OCI-LY3 (cell line): ENCODE data around the gene PAWR.

Experiments
- H2AFZ ChIP-seq: fragments of 200-600, 300-600 bp; shearing (Covaris generic); 2 replicates; pipeline ENCODE4 v1.6.0; 2014; ENCODE audit warnings: antibody characterized with exemption, low read depth, low read length
- H3K27ac ChIP-seq: fragments of 200-600, 300-600 bp; sonication (generic); 2 replicates; pipeline ENCODE4 v1.5.1; 2014; ENCODE audit warnings: mild to moderate bottlenecking, low read length, moderate library complexity, mixed read lengths
- H3K27me3 ChIP-seq: fragments of 200-600, 300-600 bp; sonication (generic); 2 replicates; pipeline ENCODE4 v1.6.1; 2014; ENCODE audit warnings: low read depth, low read length, mixed read lengths
- H3K36me3 ChIP-seq: fragments of 200-600, 300-600 bp; sonication (generic); replicated peaks from 2 replicates; pipeline ENCODE3; 2014; ENCODE audit warnings: low read depth, low read length, mixed read lengths
- H3K4me1 ChIP-seq: fragments of 300-600, 200-600 bp; sonication (generic); 2 replicates; pipeline ENCODE4 v1.6.1; 2014; ENCODE audit warnings: low read length, mixed read lengths
- H3K4me2 ChIP-seq: fragments of 200-600, 300-600 bp; sonication (generic); 2 replicates; pipeline ENCODE4 v1.6.1; 2014; ENCODE audit warnings: low read length, mixed read lengths
- H3K4me3 ChIP-seq: fragments of 300-600, 200-600 bp; sonication (generic); 2 replicates; pipeline ENCODE4 v1.5.1; 2014; ENCODE audit warnings: antibody characterized with exemption, mild to moderate bottlenecking, low read length, moderate library complexity
- H3K79me2 ChIP-seq: fragments of 300-600, 200-600 bp; shearing (Covaris generic); 2 replicates; pipeline ENCODE4 v1.6.1; 2014; ENCODE audit warnings: mild to moderate bottlenecking, low read length, mixed read lengths
- H3K9ac ChIP-seq: fragments of 300-600, 200-600 bp; shearing (Covaris generic); 2 replicates; pipeline ENCODE4 v1.6.0; 2014; ENCODE audit warnings: mild to moderate bottlenecking, low read length, moderate library complexity
- H3K9me3 ChIP-seq: fragments of 200-600, 300-600 bp; shearing (Covaris generic); 2 replicates; pipeline ENCODE4 v1.6.1; 2014; ENCODE audit warnings: low read length, mixed read lengths; ENCODE audit not compliant: insufficient read depth
- H4K20me1 ChIP-seq: fragments of 200-600, 300-600 bp; sonication (generic); 2 replicates; pipeline ENCODE4 v1.6.1; 2016; ENCODE audit warnings: low read length, mixed read lengths; ENCODE audit not compliant: insufficient read depth
- CTCF ChIP-seq: fragments of 200-600, 300-600 bp; sonication (generic); IDR thresholded peaks from 2 replicates; pipeline ENCODE4 v1.5.1; 2014; ENCODE audit warnings: antibody characterized with exemption, low read length, low read depth
- EZH2phosphoT487 ChIP-seq: fragments of 200-600 bp; shearing (Covaris generic); IDR thresholded peaks from 2 replicates; pipeline ENCODE4 v1.6.1; 2018; ENCODE audit warnings: antibody characterized with exemption, mixed run types, low read depth

PAWR gene

GRCh38 chr12:79644274-79645234 is 46.2 kb downstream of the PAWR start:
- Histone ChIP-seq H3K4me3 (no peak overlapping the region), H3K79me2 (peaks cover 42% of the 10 kb centered on the region), H3K9me3 (no peaks in the 10 kb centered on the region), H3K9ac (no peak overlapping the region), H3K4me1 (peaks cover 15% of the 10 kb centered on the region), H3K4me2 (no peak overlapping the region), H2AFZ (no peak overlapping the region), H3K27me3 (no peaks in the 10 kb centered on the region), H3K36me3 (peaks cover 4% of the 10 kb centered on the region), H3K27ac (no peak overlapping the region), H4K20me1 (peaks cover 12% of the 10 kb centered on the region; the same call in 1 of the 2 replicates)
- TF ChIP-seq CTCF (no peak), EZH2phosphoT487 (no peak)

GRCh38 chr12:79643821-79644220 is 46.9 kb downstream of the PAWR start:
- Histone ChIP-seq H3K36me3 (peaks cover 4% of the 10 kb centered on the region), H3K4me1 (peaks cover 15% of the 10 kb centered on the region), H3K27me3 (no peaks in the 10 kb centered on the region), H3K9me3 (no peaks in the 10 kb centered on the region), H3K79me2 (peaks cover 41% of the 10 kb centered on the region), H3K9ac (no peak overlapping the region), H3K4me2 (no peak overlapping the region), H3K4me3 (no peak overlapping the region), H4K20me1 (peaks cover 9% of the 10 kb centered on the region; the same call in 1 of the 2 replicates), H3K27ac (no peak overlapping the region), H2AFZ (no peak overlapping the region)
- TF ChIP-seq EZH2phosphoT487: no peak
- TF ChIP-seq CTCF: no peak

- Histone ChIP-seq H3K79me2 (peaks cover 17% of the 10 kb centered on the region), H3K4me2 (no peak overlapping the region), H2AFZ (no peak overlapping the region), H3K9me3 (no peaks in the 10 kb centered on the region), H3K27ac (no peak overlapping the region), H3K27me3 (no peaks in the 10 kb centered on the region), H3K4me3 (no peak overlapping the region), H3K36me3 (no peaks in the 10 kb centered on the region), H3K4me1 (no peaks in the 10 kb centered on the region), H3K9ac (no peak overlapping the region), H4K20me1 (peaks cover 6% of the 10 kb centered on the region)
- TF ChIP-seq EZH2phosphoT487: no peak
- no peak for TF ChIP-seq CTCF
These were observed 52.3 kb downstream of the PAWR start for GRCh38 chr12:79638490-79638889.

- Histone ChIP-seq H3K4me2 (no peak overlapping the region), H3K27me3 (no peaks in the 10 kb centered on the region), H2AFZ (no peak overlapping the region), H3K36me3 (no peaks in the 10 kb centered on the region), H3K79me2 (peaks cover 18% of the 10 kb centered on the region), H3K9ac (no peak overlapping the region), H3K9me3 (no peaks in the 10 kb centered on the region), H4K20me1 (peaks cover 3% of the 10 kb centered on the region; the same call in 1 of the 2 replicates), H3K4me3 (no peak overlapping the region), H3K27ac (no peak overlapping the region), H3K4me1 (no peaks in the 10 kb centered on the region)
- TF ChIP-seq CTCF (no peak), EZH2phosphoT487 (no peak)
These were observed 53.7 kb downstream of the PAWR start for GRCh38 chr12:79637093-79637492.
